ENCODE data around the gene COA1. TPM values are rescaled to one million over a fixed set of nuclear protein-coding genes. Genes with fewer than 3 reads are reported as not detected.
"Not testable (repeated sequence)": the region's sequence is repeated elsewhere in the genome, so short reads cannot be mapped to it uniquely, and the experiment has no call there.

Gene COA1
- total RNA-seq, 6 donors from 2014 or later: 37.5 to 65.9 (median 44.9) TPM

GRCh38 chr7:43679210-43680068, 49.9 kb downstream of the COA1 start:
- Histone ChIP-seq H3K4me1 (peaks cover 0 to 4% (median 2%) of the 10 kb centered on the region in 4 donors), H3K27ac (no peak overlapping the region), H3K36me3 (no peaks in the 10 kb centered on the region), H3K9me3 (no peaks in the 10 kb centered on the region), H3K27me3 (no peaks in the 10 kb centered on the region), H3K4me3 (no peak overlapping the region)
- no peak for DNase-seq
- WGBS, 2 donors: 87 to 96% methylated on average over 4 of the region's 4 CpGs
- TF ChIP-seq CTCF (IDR thresholded peaks at IDR 0.05) (no peak), POLR2A (IDR thresholded peaks at IDR 0.05) (no peak), POLR2AphosphoS5 (IDR thresholded peaks at IDR 0.05) (no peak), EP300 (IDR thresholded peaks at IDR 0.05) (no peak)
- ATAC-seq (ENCODE audit: low FRiP score in 2 of 2): no peak

- no peak for TF ChIP-seq POLR2A (IDR thresholded peaks at IDR 0.05)
- TF ChIP-seq CTCF (IDR thresholded peaks at IDR 0.05): no peak
- no peak for TF ChIP-seq EP300 (IDR thresholded peaks at IDR 0.05)
- TF ChIP-seq POLR2AphosphoS5 (IDR thresholded peaks at IDR 0.05): no peak
- H3K4me3 ChIP-seq: no peak overlapping the region
- H3K4me1 ChIP-seq: peaks cover 0 to 7% (median 2%) of the 10 kb centered on the region in 4 donors
- H3K27me3 ChIP-seq: no peaks in the 10 kb centered on the region
- no peak for DNase-seq
- no peak for ATAC-seq (ENCODE audit: low FRiP score in 2 of 2)
- no peak overlapping the region for H3K27ac ChIP-seq
- no peaks in the 10 kb centered on the region for H3K9me3 ChIP-seq
- WGBS, 2 donors: 83 to 97% methylated on average over 1 of the region's 1 CpG
- H3K36me3 ChIP-seq: no peaks in the 10 kb centered on the region
Measured at GRCh38 chr7:43678315-43678714, 51.0 kb downstream of the COA1 start.

GRCh38 chr7:43677864-43678263, 51.5 kb downstream of the COA1 start:
- H3K9me3 ChIP-seq: no peaks in the 10 kb centered on the region
- peaks cover 0 to 7% (median 2%) of the 10 kb centered on the region in 4 donors for H3K4me1 ChIP-seq
- no peaks in the 10 kb centered on the region for H3K27me3 ChIP-seq
- TF ChIP-seq POLR2AphosphoS5 (IDR thresholded peaks at IDR 0.05) (no peak), CTCF (IDR thresholded peaks at IDR 0.05) (no peak), EP300 (IDR thresholded peaks at IDR 0.05) (no peak), POLR2A (IDR thresholded peaks at IDR 0.05) (no peak)
- H3K27ac ChIP-seq: no peak overlapping the region
- H3K36me3 ChIP-seq: no peaks in the 10 kb centered on the region
- no peak for DNase-seq
- ATAC-seq (ENCODE audit: low FRiP score in 2 of 2): no peak
- no peak overlapping the region for H3K4me3 ChIP-seq

- peak; percentile 71 to 80 for ATAC-seq (ENCODE audit: low FRiP score in 2 of 2)
- no peak overlapping the region for H3K27ac ChIP-seq
- no peak overlapping the region for H3K4me3 ChIP-seq
- 43 to 54% methylated on average over 4 of the region's 4 CpGs for WGBS, 2 donors
- H3K36me3 ChIP-seq: no peaks in the 10 kb centered on the region
- peaks cover 0 to 7% (median 2%) of the 10 kb centered on the region in 4 donors for H3K4me1 ChIP-seq
- TF ChIP-seq CTCF (IDR thresholded peaks at IDR 0.05): no peak
- peak in 1 of 2 donors; percentile 43 for TF ChIP-seq POLR2AphosphoS5 (IDR thresholded peaks at IDR 0.05)
- TF ChIP-seq POLR2A (IDR thresholded peaks at IDR 0.05): no peak
- TF ChIP-seq EP300 (IDR thresholded peaks at IDR 0.05): peak in 2 of 4 donors; percentile 16 to 61
- DNase-seq: no peak
- H3K27me3 ChIP-seq: no peaks in the 10 kb centered on the region
- peaks cover 0 to 4% (median 0%) of the 10 kb centered on the region in 4 donors for H3K9me3 ChIP-seq
Measured at GRCh38 chr7:43674559-43675436, 54.5 kb downstream of the COA1 start.

GRCh38 chr7:43673243-43673976, 55.9 kb downstream of the COA1 start:
- not testable (repeated sequence) for H3K27me3 ChIP-seq; H3K4me1 ChIP-seq; H3K4me3 ChIP-seq; H3K9me3 ChIP-seq; H3K36me3 ChIP-seq; H3K27ac ChIP-seq; DNase-seq; ATAC-seq (ENCODE audit: low FRiP score in 2 of 2)
- WGBS, 2 donors: 75 to 90% methylated on average over 5 of the region's 5 CpGs

Data from upper lobe of left lung (tissue), 6 donors.